Transverse colon (tissue), 4 donors: ENCODE results near the gene PRKCE. TPM values are rescaled to one million over a fixed set of nuclear protein-coding genes. Genes with fewer than 3 reads are reported as not detected.

ENCODE experiments used
- DNase-seq: peaks from one replicate; pipeline ENCODE4 v3.0.0-alpha.2; 2019
- H3K27ac ChIP-seq, 4 donors: fragments of 200-600 bp; sonication (generic); 2 replicates each; pipeline ENCODE4 v1.5.1; 2016 to 2018; ENCODE audit warnings: inconsistent platforms in 4 of 4
- H3K27me3 ChIP-seq: fragments of 200-600 bp; sonication (generic); 2 replicates; pipeline ENCODE4 v1.5.1; 2017; ENCODE audit warnings: inconsistent platforms
- H3K36me3 ChIP-seq, 4 donors: fragments of 200-600 bp; sonication (generic); 2 replicates each; pipeline ENCODE4 v1.5.1; 2017 to 2019; ENCODE audit warnings: inconsistent platforms in 4 of 4
- H3K4me1 ChIP-seq, 4 donors: fragments of 200-600 bp; sonication (generic); 2 replicates each; pipeline ENCODE4 v1.5.1; 2017 to 2020; ENCODE audit warnings: inconsistent platforms in 4 of 4
- H3K4me3 ChIP-seq, 4 donors: fragments of 200-600 bp; sonication (generic); 1 replicate in 1 of 4; 2 replicates in 3 of 4; pipeline versions ENCODE4 v1.5.1 to v1.6.1; 2017 to 2019; ENCODE audit warnings: inconsistent platforms in 4 of 4
- H3K9me3 ChIP-seq, 2 donors: fragments of 200-600 bp; sonication (generic); 2 replicates each; pipeline ENCODE4 v1.5.1; 2017 to 2019; ENCODE audit warnings: inconsistent platforms in 2 of 2
- CTCF ChIP-seq, 5 experiments: fragments of 200-600 bp in 3 of 5; fragments of 450-650 bp in 2 of 5; sonication (generic) in 3 of 5; IDR thresholded peaks; 1 replicate in 2 of 5; 2 replicates in 3 of 5; pipeline ENCODE4 v1.5.1; 2016 to 2017; ENCODE audit warnings: antibody characterized with exemption in 5 of 5, inconsistent platforms in 3 of 5, mild to moderate bottlenecking in 2 of 5, moderate library complexity in 1 of 5
- EP300 ChIP-seq: sonication (generic); formaldehyde crosslinking; IDR thresholded peaks from one replicate; pipeline ENCODE4 v1.6.1; 2017; ENCODE audit warnings: antibody characterized with exemption, low read depth
- POLR2A ChIP-seq: fragments of 450-650 bp; IDR thresholded peaks from one replicate; pipeline ENCODE4 v1.6.1; 2016; ENCODE audit warnings: antibody characterized with exemption, mild to moderate bottlenecking, moderate library complexity
- POLR2AphosphoS5 ChIP-seq, 3 donors: sonication (generic); formaldehyde crosslinking; IDR thresholded peaks; one replicate each; pipeline ENCODE4 v1.6.1; 2016; ENCODE audit warnings: antibody characterized with exemption in 3 of 3
- WGBS, 2 donors: methylation state at CpG; one replicate each; pipeline ENCODE4 v1.1.5; 2018; ENCODE audit warnings: low coverage in 1 of 2; 5-methylcytosine and 5-hydroxymethylcytosine counted together
- in situ Hi-C, 4 donors: fragments of 200-750 bp; cut with MboI; loops; one replicate each; pipeline versions ENCODE4 v1.15.0 to v1.15.1; 2017; ENCODE audit warnings: low sequenced_read_pairs in 3 of 4, low pct_ligation_motif_present in 1 of 4, low pct_unique_long_range_greater_than_20kb in 1 of 4
- intact Hi-C: fragments of 100-400 bp; cut with DNase I; formaldehyde crosslinking; loops from one replicate; pipeline ENCODE4 v1.15.1; 2023; ENCODE audit warnings: low total_unique reads
- total RNA-seq, 4 donors: library from RNA; depleted of rRNA; stranded (reverse); fragments of >200 nt; gene quantifications; one replicate each; pipeline ENCODE4 v1.1.0, GENCODE V29; 2016

Gene PRKCE
- total RNA-seq, 4 donors from 2014 or later: 8.6 to 20.6 (median 11.3) TPM

- Histone ChIP-seq H3K4me1 (peaks cover 7 to 53% (median 20%) of the 10 kb centered on the region in 4 donors), H3K36me3 (no peaks in the 10 kb centered on the region), H3K9me3 (no peaks in the 10 kb centered on the region), H3K27ac (peak overlapping the region; percentile 51 to 83 (median 72)), H3K27me3 (no peaks in the 10 kb centered on the region), H3K4me3 (no peak overlapping the region)
- intact Hi-C loops (loop anchor here (5.0 to 10.0 kb wide), 2 partner anchors 54 to 172 kb away; no protein-coding TSS in a partner anchor), in situ Hi-C loops (loop anchor here in 3 of 4 donors (5.0 to 10.0 kb wide), 2 partner anchors 292 to 294 kb away; no protein-coding TSS in a partner anchor)
- 33 to 36% methylated on average over 3 to 13 of the region's 13 CpGs for WGBS, 2 donors
- peak; percentile 84 for DNase-seq
- TF ChIP-seq POLR2AphosphoS5 (IDR thresholded peaks at IDR 0.05) (peak; percentile 34 to 79 (median 72)), POLR2A (no peak), EP300 (peak; percentile 4), CTCF (IDR thresholded peaks at IDR 0.05) (no peak)
These were observed 287.4 kb downstream of the PRKCE start for GRCh38 chr2:45938649-45939511.

DNA sequence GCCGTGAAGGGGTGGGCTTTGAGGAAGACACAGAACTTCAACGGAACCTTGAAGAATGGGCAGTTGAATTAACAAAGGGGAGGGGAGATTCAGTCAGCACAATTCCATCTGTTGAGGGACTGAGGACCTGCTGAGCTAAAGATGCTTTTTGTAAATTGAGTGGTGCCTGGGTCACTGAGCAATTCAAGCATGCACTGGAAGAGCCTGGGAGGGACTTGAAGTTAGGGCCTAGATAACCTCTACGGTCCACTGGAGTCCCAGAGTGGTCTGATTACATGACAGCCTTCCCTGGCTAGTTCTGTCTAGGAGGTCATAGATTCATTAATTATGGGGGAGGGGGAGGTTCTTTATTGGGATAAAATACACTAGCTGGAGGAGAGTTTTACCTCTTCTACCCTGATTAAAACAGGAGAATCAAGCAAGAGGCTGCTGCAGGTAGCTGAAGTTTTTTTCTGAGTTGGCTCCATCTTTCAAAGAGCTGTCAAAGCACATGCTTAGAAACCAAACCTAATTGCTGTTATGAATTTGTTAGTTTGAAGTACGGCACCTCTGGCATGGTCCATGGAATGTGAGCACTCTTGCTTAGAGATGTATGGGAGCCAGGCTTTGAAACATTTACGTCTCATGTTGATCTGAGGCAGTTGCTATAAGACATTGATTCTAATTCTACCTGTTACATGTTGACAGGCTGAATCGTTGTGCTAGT is 290.2 kb downstream of the PRKCE start:
- DNase-seq: no peak
- Histone ChIP-seq H3K27ac (peak overlapping the region in 1 of 4 donors; percentile 8), H3K4me1 (peaks cover 7 to 43% (median 13%) of the 10 kb centered on the region in 4 donors), H3K27me3 (no peaks in the 10 kb centered on the region), H3K4me3 (no peak overlapping the region), H3K36me3 (no peaks in the 10 kb centered on the region), H3K9me3 (no peaks in the 10 kb centered on the region)
- intact Hi-C loops: no loop called here
- TF ChIP-seq EP300 (no peak), POLR2AphosphoS5 (IDR thresholded peaks at IDR 0.05) (no peak), POLR2A (no peak), CTCF (IDR thresholded peaks at IDR 0.05) (no peak)
- in situ Hi-C loops: no loop called here
- 65 to 90% methylated on average over 3 to 6 of the region's 6 CpGs for WGBS, 2 donors

DNA sequence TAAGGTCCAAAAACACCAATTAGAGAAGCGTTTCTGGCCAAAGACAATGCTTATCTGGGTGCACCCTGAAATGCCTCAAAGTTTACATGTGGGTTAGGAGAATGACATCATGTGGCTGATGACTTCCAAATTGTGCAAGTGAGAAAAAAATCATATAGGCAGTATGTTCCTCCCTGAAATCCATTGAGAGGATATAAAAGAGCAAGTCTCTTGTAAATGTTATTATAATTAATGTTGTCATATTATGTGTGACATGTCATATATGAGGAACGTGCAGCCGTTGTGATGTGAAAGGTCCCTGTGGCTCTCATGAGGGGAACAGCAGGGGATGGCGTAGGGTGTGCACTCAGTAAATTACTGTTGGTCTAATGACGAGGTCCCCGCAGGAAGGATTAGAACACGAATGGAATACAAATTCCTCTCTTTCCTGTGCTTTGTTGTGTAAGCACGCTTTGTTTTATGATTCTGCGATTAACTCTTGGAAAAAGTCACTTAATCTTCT is 290.8 kb downstream of the PRKCE start:
- Histone ChIP-seq H3K27me3 (no peaks in the 10 kb centered on the region), H3K36me3 (no peaks in the 10 kb centered on the region), H3K27ac (peak overlapping the region in 1 of 4 donors; percentile 8), H3K4me1 (peaks cover 7 to 38% (median 13%) of the 10 kb centered on the region in 4 donors), H3K9me3 (no peaks in the 10 kb centered on the region), H3K4me3 (no peak overlapping the region)
- TF ChIP-seq POLR2AphosphoS5 (IDR thresholded peaks at IDR 0.05): no peak
- DNase-seq: no peak
- in situ Hi-C loops: no loop called here
- intact Hi-C loops: no loop called here
- WGBS, 2 donors: 65 to 73% methylated on average over 5 to 9 of the region's 9 CpGs

- H3K4me1 ChIP-seq: peaks cover 7 to 28% (median 9%) of the 10 kb centered on the region in 4 donors
- TF ChIP-seq EP300: no peak
- TF ChIP-seq POLR2AphosphoS5 (IDR thresholded peaks at IDR 0.05): no peak
- no peak for TF ChIP-seq POLR2A
- no peak for TF ChIP-seq CTCF (IDR thresholded peaks at IDR 0.05)
- DNase-seq: no peak
- H3K9me3 ChIP-seq: no peaks in the 10 kb centered on the region
- peak overlapping the region in 1 of 4 donors; percentile 6 for H3K27ac ChIP-seq
- in situ Hi-C loops (no loop called here), intact Hi-C loops (no loop called here)
- no peaks in the 10 kb centered on the region for H3K27me3 ChIP-seq
- no peaks in the 10 kb centered on the region for H3K36me3 ChIP-seq
- 80 to 86% methylated on average over 12 to 14 of the region's 14 CpGs for WGBS, 2 donors
- no peak overlapping the region for H3K4me3 ChIP-seq
These were observed 292.0 kb downstream of the PRKCE start for GRCh38 chr2:45943219-45944044.
